ENCODE data around the gene NCK1. TPM values are rescaled to one million over a fixed set of nuclear protein-coding genes. Genes with fewer than 3 reads are reported as not detected.

Gene NCK1
- total and polyA plus RNA-seq, 2 of the 13 experiments (the other 11 are each of a cell fraction or from before 2014, with no cell fraction given), result 14.7 to 30.4 TPM

DNA sequence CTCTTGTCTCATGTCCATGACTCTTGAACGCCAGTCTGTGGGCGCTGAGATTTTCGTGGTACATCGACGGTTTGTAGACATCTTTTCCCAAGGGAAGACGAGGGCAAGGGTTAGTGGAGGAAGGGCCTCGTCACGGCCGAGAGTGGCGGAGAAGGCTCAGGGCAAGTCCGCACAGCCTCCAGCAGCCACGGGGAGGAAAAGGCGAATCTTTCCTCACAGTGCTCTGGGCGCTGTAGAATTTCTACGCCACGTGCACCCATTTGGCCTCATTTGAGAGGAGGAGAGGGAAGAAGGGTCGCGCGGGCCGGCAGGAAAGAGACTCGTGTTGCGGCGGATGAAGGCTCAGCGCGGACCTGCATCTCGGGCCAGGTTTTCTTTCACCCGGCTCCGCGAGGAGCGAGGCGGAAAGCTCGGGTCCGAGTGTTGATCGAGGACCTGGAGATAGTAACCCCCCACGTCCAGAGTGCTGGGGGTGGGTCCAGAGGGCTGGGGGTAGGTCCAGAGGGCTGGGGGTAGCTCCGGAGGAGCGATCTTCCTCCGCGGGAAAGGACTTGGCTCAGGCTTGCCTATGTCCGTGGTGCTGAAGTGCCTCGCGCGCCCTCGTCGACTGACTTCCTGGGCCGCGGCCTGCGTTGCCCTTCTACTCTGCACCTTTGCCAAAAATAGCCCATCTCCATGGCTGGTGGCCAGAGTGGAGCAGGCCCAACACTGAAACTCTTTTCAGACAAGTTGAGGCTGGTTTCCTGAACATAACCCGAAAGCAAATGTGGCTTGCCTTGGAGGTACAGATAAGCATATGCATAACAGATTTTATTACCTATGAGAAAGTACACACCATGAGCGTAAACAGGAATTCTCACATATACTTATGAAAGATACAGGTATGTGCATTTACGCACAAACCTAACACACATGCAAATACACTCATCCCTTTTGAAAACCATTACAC lies 42.0 kb upstream of the NCK1 start (continued):
- TF ChIP-seq, protein P1, sequence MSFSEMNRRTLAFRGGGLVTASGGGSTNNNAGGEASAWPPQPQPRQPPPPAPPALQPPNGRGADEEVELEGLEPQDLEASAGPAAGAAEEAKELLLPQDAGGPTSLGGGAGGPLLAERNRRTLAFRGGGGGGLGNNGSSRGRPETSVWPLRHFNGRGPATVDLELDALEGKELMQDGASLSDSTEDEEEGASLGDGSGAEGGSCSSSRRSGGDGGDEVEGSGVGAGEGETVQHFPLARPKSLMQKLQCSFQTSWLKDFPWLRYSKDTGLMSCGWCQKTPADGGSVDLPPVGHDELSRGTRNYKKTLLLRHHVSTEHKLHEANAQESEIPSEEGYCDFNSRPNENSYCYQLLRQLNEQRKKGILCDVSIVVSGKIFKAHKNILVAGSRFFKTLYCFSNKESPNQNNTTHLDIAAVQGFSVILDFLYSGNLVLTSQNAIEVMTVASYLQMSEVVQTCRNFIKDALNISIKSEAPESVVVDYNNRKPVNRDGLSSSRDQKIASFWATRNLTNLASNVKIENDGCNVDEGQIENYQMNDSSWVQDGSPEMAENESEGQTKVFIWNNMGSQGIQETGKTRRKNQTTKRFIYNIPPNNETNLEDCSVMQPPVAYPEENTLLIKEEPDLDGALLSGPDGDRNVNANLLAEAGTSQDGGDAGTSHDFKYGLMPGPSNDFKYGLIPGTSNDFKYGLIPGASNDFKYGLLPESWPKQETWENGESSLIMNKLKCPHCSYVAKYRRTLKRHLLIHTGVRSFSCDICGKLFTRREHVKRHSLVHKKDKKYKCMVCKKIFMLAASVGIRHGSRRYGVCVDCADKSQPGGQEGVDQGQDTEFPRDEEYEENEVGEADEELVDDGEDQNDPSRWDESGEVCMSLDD (CRISPR knock-in tag; IDR thresholded peaks at IDR 0.05; ENCODE audit: borderline replicate concordance), result no peak
- peak; percentile 65 for TF ChIP-seq ZFX (CRISPR knock-in tag; IDR thresholded peaks at IDR 0.05; ENCODE audit: low read depth)
- TF ChIP-seq ZIK1 (CRISPR knock-in tag; IDR thresholded peaks at IDR 0.05; ENCODE audit: borderline replicate concordance, low read depth), result peak; percentile 49; the same call in 1 of the 2 replicates
- no peak for TF ChIP-seq ARHGAP35 (CRISPR knock-in tag; IDR thresholded peaks at IDR 0.05; ENCODE audit: borderline replicate concordance)
- peak; percentile 20; the same call in 1 of the 2 replicates for TF ChIP-seq PAX8 (CRISPR knock-in tag; IDR thresholded peaks at IDR 0.05; ENCODE audit: borderline replicate concordance)
- no peak for TF ChIP-seq JDP2 (CRISPR knock-in tag; IDR thresholded peaks at IDR 0.05; ENCODE audit: borderline replicate concordance)
- TF ChIP-seq, protein P2, sequence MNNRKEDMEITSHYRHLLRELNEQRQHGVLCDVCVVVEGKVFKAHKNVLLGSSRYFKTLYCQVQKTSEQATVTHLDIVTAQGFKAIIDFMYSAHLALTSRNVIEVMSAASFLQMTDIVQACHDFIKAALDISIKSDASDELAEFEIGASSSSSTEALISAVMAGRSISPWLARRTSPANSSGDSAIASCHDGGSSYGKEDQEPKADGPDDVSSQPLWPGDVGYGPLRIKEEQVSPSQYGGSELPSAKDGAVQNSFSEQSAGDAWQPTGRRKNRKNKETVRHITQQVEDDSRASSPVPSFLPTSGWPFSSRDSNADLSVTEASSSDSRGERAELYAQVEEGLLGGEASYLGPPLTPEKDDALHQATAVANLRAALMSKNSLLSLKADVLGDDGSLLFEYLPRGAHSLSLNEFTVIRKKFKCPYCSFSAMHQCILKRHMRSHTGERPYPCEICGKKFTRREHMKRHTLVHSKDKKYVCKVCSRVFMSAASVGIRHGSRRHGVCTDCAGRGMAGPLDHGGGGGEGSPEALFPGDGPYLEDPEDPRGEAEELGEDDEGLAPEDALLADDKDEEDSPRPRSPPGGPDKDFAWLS (CRISPR knock-in tag; IDR thresholded peaks at IDR 0.05; ENCODE audit: borderline replicate concordance), result no peak
- TF ChIP-seq, protein P3, sequence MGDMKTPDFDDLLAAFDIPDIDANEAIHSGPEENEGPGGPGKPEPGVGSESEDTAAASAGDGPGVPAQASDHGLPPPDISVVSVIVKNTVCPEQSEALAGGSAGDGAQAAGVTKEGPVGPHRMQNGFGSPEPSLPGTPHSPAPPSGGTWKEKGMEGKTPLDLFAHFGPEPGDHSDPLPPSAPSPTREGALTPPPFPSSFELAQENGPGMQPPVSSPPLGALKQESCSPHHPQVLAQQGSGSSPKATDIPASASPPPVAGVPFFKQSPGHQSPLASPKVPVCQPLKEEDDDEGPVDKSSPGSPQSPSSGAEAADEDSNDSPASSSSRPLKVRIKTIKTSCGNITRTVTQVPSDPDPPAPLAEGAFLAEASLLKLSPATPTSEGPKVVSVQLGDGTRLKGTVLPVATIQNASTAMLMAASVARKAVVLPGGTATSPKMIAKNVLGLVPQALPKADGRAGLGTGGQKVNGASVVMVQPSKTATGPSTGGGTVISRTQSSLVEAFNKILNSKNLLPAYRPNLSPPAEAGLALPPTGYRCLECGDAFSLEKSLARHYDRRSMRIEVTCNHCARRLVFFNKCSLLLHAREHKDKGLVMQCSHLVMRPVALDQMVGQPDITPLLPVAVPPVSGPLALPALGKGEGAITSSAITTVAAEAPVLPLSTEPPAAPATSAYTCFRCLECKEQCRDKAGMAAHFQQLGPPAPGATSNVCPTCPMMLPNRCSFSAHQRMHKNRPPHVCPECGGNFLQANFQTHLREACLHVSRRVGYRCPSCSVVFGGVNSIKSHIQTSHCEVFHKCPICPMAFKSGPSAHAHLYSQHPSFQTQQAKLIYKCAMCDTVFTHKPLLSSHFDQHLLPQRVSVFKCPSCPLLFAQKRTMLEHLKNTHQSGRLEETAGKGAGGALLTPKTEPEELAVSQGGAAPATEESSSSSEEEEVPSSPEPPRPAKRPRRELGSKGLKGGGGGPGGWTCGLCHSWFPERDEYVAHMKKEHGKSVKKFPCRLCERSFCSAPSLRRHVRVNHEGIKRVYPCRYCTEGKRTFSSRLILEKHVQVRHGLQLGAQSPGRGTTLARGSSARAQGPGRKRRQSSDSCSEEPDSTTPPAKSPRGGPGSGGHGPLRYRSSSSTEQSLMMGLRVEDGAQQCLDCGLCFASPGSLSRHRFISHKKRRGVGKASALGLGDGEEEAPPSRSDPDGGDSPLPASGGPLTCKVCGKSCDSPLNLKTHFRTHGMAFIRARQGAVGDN (CRISPR knock-in tag; IDR thresholded peaks at IDR 0.05), result peak; percentile 81
- TF ChIP-seq, protein P4, sequence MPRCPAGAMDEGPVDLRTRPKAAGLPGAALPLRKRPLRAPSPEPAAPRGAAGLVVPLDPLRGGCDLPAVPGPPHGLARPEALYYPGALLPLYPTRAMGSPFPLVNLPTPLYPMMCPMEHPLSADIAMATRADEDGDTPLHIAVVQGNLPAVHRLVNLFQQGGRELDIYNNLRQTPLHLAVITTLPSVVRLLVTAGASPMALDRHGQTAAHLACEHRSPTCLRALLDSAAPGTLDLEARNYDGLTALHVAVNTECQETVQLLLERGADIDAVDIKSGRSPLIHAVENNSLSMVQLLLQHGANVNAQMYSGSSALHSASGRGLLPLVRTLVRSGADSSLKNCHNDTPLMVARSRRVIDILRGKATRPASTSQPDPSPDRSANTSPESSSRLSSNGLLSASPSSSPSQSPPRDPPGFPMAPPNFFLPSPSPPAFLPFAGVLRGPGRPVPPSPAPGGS (CRISPR knock-in tag; IDR thresholded peaks at IDR 0.05), result 0 out of 2 replicates have a peak, but pooled peaks have one; percentile 27
- TF ChIP-seq ISX (CRISPR knock-in tag; conservative IDR thresholded peaks at IDR 0.05), result no peak
- TF ChIP-seq HNRNPUL1 (IDR thresholded peaks at IDR 0.05; ENCODE audit: low read depth, low read length), result no peak
- 0 out of 2 replicates have a peak, but pooled peaks have one; percentile 72 for TF ChIP-seq ZNF557 (CRISPR knock-in tag; IDR thresholded peaks at IDR 0.05)
- no peak for TF ChIP-seq CHD4 (IDR thresholded peaks at IDR 0.05; ENCODE audit: borderline replicate concordance, low read length)
- TF ChIP-seq ZNF660 (CRISPR knock-in tag; IDR thresholded peaks at IDR 0.05; ENCODE audit: borderline replicate concordance, low read depth), result no peak
- peak; percentile 60; the same call in 1 of the 2 replicates for TF ChIP-seq GABPB1 (CRISPR knock-in tag; IDR thresholded peaks at IDR 0.05)
- TF ChIP-seq ZNF530 (CRISPR knock-in tag; IDR thresholded peaks at IDR 0.05; ENCODE audit: low read depth), result no peak
- TF ChIP-seq MIER3 (CRISPR knock-in tag; IDR thresholded peaks at IDR 0.05; ENCODE audit: borderline replicate concordance), result no peak
